ENCODE data around the gene DNAH11. TPM values are rescaled to one million over a fixed set of nuclear protein-coding genes. Genes with fewer than 3 reads are reported as not detected.

Gene DNAH11
- polyA plus RNA-seq, 1 donor from 2014 or later = 0.16 TPM

DNA sequence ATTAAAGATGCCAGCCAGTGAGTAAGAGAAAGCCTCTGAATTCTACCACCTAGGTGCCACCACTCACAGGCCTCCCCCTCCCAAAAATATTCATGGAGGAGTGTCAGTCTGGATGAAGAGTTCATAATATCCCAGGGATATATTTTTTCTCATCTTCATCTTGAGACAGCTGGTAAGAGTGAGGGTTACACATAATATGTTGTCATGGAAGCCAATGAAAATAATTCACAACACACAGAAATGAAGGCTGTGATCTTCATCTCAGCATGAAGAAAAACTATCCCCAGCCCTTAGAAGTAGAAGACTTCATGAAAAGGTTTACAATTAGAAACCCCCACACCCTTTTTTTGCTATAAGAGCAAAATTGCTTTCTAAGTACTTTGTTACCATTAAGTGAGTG, 175.6 kb downstream of the DNAH11 start:
- Histone ChIP-seq H3K9ac (ENCODE audit: low read length) (no peak overlapping the region), H3F3A (ENCODE audit: insufficient read depth, low read length, poor library complexity, severe bottlenecking) (no peaks in the 10 kb centered on the region), H3K4me2 (ENCODE audit: low read length) (no peak overlapping the region), H3K79me2 (replicated peaks; ENCODE audit: insufficient read depth, low read length) (no peaks in the 10 kb centered on the region), H3K9me2 (ENCODE audit: insufficient read depth, low read length) (no peaks in the 10 kb centered on the region), H3K36me3 (ENCODE audit: insufficient read depth, low read length) (no peaks in the 10 kb centered on the region), H4K20me1 (ENCODE audit: insufficient read depth) (no peaks in the 10 kb centered on the region), H3K27ac (ENCODE audit: low read length) (no peak overlapping the region), H3K27me3 (ENCODE audit: insufficient read depth, low read depth, low read length) (no peaks in the 10 kb centered on the region), H3K4me3 (ENCODE audit: low read length) (no peak overlapping the region), H3K9me3 (ENCODE audit: low read length) (no peaks in the 10 kb centered on the region), H2AFZ (ENCODE audit: low read depth, low read length) (no peak overlapping the region)
- TF ChIP-seq POLR2AphosphoS5 (IDR thresholded peaks at IDR 0.05) (peak; percentile 31), RAD21 (conservative IDR thresholded peaks at IDR 0.05) (no peak), EZH2 (IDR thresholded peaks at IDR 0.05; ENCODE audit: borderline replicate concordance, insufficient read depth, low read length, poor library complexity, severe bottlenecking) (no peak), EP300 (conservative IDR thresholded peaks at IDR 0.05; ENCODE audit: poor library complexity, severe bottlenecking) (peak; percentile 19)

- Histone ChIP-seq H2AFZ (ENCODE audit: low read depth, low read length) (no peak overlapping the region), H3K4me3 (ENCODE audit: low read length) (no peak overlapping the region), H3K27me3 (ENCODE audit: insufficient read depth, low read depth, low read length) (no peaks in the 10 kb centered on the region), H3K4me2 (ENCODE audit: low read length) (no peak overlapping the region), H4K20me1 (ENCODE audit: insufficient read depth) (no peaks in the 10 kb centered on the region), H3K79me2 (replicated peaks; ENCODE audit: insufficient read depth, low read length) (no peaks in the 10 kb centered on the region), H3K9me2 (ENCODE audit: insufficient read depth, low read length) (no peaks in the 10 kb centered on the region), H3F3A (ENCODE audit: insufficient read depth, low read length, poor library complexity, severe bottlenecking) (no peaks in the 10 kb centered on the region), H3K9me3 (ENCODE audit: low read length) (no peaks in the 10 kb centered on the region), H3K36me3 (ENCODE audit: insufficient read depth, low read length) (no peaks in the 10 kb centered on the region), H3K27ac (ENCODE audit: low read length) (no peak overlapping the region), H3K9ac (ENCODE audit: low read length) (no peak overlapping the region)
- TF ChIP-seq EZH2 (IDR thresholded peaks at IDR 0.05; ENCODE audit: borderline replicate concordance, insufficient read depth, low read length, poor library complexity, severe bottlenecking) (no peak), MXI1 (conservative IDR thresholded peaks at IDR 0.05; ENCODE audit: poor library complexity, severe bottlenecking) (no peak), CTCF (IDR thresholded peaks at IDR 0.05; ENCODE audit: poor library complexity, severe bottlenecking) (no peak), POLR2AphosphoS5 (IDR thresholded peaks at IDR 0.05) (no peak), SMC3 (conservative IDR thresholded peaks at IDR 0.05; ENCODE audit: poor library complexity) (no peak), EP300 (conservative IDR thresholded peaks at IDR 0.05; ENCODE audit: poor library complexity, severe bottlenecking) (no peak), RAD21 (conservative IDR thresholded peaks at IDR 0.05) (no peak), TAF1 (IDR thresholded peaks at IDR 0.05; ENCODE audit: low read depth) (no peak)
- TF ChIP-seq, protein P1, sequence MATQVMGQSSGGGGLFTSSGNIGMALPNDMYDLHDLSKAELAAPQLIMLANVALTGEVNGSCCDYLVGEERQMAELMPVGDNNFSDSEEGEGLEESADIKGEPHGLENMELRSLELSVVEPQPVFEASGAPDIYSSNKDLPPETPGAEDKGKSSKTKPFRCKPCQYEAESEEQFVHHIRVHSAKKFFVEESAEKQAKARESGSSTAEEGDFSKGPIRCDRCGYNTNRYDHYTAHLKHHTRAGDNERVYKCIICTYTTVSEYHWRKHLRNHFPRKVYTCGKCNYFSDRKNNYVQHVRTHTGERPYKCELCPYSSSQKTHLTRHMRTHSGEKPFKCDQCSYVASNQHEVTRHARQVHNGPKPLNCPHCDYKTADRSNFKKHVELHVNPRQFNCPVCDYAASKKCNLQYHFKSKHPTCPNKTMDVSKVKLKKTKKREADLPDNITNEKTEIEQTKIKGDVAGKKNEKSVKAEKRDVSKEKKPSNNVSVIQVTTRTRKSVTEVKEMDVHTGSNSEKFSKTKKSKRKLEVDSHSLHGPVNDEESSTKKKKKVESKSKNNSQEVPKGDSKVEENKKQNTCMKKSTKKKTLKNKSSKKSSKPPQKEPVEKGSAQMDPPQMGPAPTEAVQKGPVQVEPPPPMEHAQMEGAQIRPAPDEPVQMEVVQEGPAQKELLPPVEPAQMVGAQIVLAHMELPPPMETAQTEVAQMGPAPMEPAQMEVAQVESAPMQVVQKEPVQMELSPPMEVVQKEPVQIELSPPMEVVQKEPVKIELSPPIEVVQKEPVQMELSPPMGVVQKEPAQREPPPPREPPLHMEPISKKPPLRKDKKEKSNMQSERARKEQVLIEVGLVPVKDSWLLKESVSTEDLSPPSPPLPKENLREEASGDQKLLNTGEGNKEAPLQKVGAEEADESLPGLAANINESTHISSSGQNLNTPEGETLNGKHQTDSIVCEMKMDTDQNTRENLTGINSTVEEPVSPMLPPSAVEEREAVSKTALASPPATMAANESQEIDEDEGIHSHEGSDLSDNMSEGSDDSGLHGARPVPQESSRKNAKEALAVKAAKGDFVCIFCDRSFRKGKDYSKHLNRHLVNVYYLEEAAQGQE (IDR thresholded peaks at IDR 0.05; ENCODE audit: borderline replicate concordance) = no peak
These were observed 177.0 kb downstream of the DNAH11 start for GRCh38 chr7:21719846-21720245.

All from neural cell (in vitro differentiated cells).